GM12878 (cell line): ENCODE results near the gene MRPL27. TPM values are rescaled to one million over a fixed set of nuclear protein-coding genes. Genes with fewer than 3 reads are reported as not detected.

Experiments
- CREM ChIP-seq: IDR thresholded peaks from 2 replicates; pipeline ENCODE4 v1.6.1; 2014; ENCODE audit warnings: antibody characterized with exemption, low read depth
- EP300 ChIP-seq, 2 experiments: fragments of 150-350 bp in 1 of 2; IDR thresholded peaks; 2 replicates each; pipeline ENCODE4 v1.6.1; 2011 to 2012; ENCODE audit warnings: low read depth in 2 of 2, low read length in 2 of 2, borderline replicate concordance in 1 of 2, improper control_type of control experiment in 1 of 2, inconsistent platforms in 1 of 2; ENCODE audit not compliant: control insufficient read depth in 1 of 2
- NFIC ChIP-seq: IDR thresholded peaks from 2 replicates; pipeline ENCODE4 v1.6.1; 2012; ENCODE audit warnings: low read depth, mild to moderate bottlenecking, inconsistent platforms, low read length, moderate library complexity
- RB1 ChIP-seq: fragments of 450-650 bp; formaldehyde crosslinking; IDR thresholded peaks from 2 replicates; pipeline ENCODE4 v1.6.1; 2017; ENCODE audit warnings: mild to moderate bottlenecking, borderline replicate concordance
- RELB ChIP-seq: fragments of 450-650 bp; IDR thresholded peaks from 2 replicates; pipeline ENCODE4 v1.6.1; 2017; ENCODE audit warnings: low read depth, mild to moderate bottlenecking, moderate library complexity
- SP1 ChIP-seq: IDR thresholded peaks from one replicate; pipeline ENCODE4 v1.6.1; 2011; ENCODE audit warnings: low read depth, low read length
- SRF ChIP-seq, 2 experiments: IDR thresholded peaks; 2 replicates each; pipeline ENCODE4 v1.6.1; 2011; ENCODE audit warnings: low read depth in 2 of 2, low read length in 2 of 2, mild to moderate bottlenecking in 1 of 2, moderate library complexity in 1 of 2
- ZBTB11 ChIP-seq: fragments of 450-650 bp; formaldehyde crosslinking; IDR thresholded peaks from 2 replicates; pipeline ENCODE4 v1.5.0; 2022; ENCODE audit warnings: mild to moderate bottlenecking, missing genetic modification characterization
- polyA plus RNA-seq, 11 experiments: library from polyadenylated mRNA; depleted of rRNA in 4 of 11; unstranded in 6 of 11; stranded (reverse) in 5 of 11; fragments of >200 nt; fragmentation: Nextera tagmentation in 4 of 11; fragmentation: Illumina TruSeq in 1 of 11; extraction: Ambion mirVana in 4 of 11; extraction: Trizol in 1 of 11; gene quantifications; 1 replicate in 1 of 11; 2 replicates in 10 of 11; pipeline versions ENCODE4 v1.2.1 to v1.2.3, GENCODE V29; 2011 to 2016; ENCODE audit warnings: inconsistent platforms in 2 of 11, missing spikeins in 2 of 11, low read depth in 1 of 11
- total RNA-seq, 4 experiments: library from RNA; depleted of rRNA in 3 of 4; stranded (reverse); fragments of >200 nt in 3 of 4; fragmentation: Illumina TruSeq in 1 of 4; extraction: Trizol in 1 of 4; gene quantifications; 2 replicates each; pipeline versions ENCODE4 v1.2.1 to v1.2.3, GENCODE V29; 2013 to 2021

The MRPL27 gene
- total and polyA plus RNA-seq, 10 of the 15 experiments (the other 5 are each of a cell fraction or from before 2014, with no cell fraction given): 83.0 to 390 (median 131) TPM

DNA sequence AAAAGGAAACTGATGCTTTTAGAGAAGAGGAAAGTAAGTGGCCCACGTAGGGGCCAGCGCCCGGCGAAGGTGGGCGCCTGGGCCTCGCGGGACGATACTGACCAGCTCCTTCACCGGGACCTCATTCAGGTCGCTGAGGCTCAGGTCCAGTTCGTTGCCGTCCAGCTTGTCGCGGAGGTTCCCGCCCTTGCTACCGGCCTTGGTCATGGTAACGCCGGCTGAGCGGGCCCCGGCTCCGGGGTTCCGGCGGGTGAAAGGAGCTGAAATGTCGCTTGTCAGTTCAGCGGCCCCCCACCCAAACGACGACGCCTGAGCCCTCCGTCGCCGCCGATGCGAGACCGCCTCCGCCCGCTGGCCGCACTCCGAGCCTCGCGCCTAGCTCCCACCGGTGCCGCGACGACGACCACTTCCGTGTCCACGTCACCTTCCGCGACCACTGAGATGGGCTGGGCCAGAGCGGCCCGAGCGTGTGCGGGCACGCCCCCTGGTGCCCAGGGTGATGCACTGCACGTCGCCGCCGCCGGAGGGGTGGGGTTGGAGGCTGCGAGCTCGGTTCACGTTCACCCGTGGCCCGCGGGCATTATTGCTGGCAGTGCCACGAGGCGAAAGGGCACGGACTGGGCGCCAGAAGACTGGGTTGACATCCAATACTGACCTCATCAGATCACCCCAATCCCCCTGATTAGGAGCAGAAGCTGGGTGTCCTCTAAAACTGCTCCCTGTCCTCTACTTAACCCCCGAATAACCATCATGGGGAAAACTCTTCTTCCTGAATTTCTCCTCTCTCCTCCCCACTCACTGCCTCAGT is 24.3 kb upstream of the MRPL27 start, which contains the start of gene LRRC59 (continued):
- TF ChIP-seq ZBTB11 (no peak), NFIC (no peak), SP1 (peak; percentile 77), CREM (peak; percentile 98), EP300 (IDR thresholded peaks at IDR 0.05; ENCODE audit: borderline replicate concordance in 1 of 2, control insufficient read depth in 1 of 2, low read depth in 2 of 2, low read length in 2 of 2) (0 out of 4 replicates have a peak, but pooled peaks of 1 of the 2 experiments have one; percentile 42), RELB (peak; percentile 33; the same call in 1 of the 2 replicates), RB1 (no peak; the same call in 1 of the 2 replicates), SRF (IDR thresholded peaks at IDR 0.05; ENCODE audit: low read depth in 2 of 2, low read length in 2 of 2) (0 out of 4 replicates have a peak, but pooled peaks of 1 of the 2 experiments have one; percentile 46)
- TF ChIP-seq, all 136 proteins: peak for 63
